HG03135 (cell line): ENCODE data around the gene OR52J3.

Experiments
- ATAC-seq: cut with Tn5 transposase; IDR thresholded peaks from one replicate; pipeline ENCODE4 v1.9.1; 2021; ENCODE audit warnings: mild to moderate bottlenecking, moderate library complexity; ENCODE audit not compliant: unreplicated experiment

The OR52J3 gene

GRCh38 chr11:5092821-5093585, 46.7 kb downstream of the OR52J3 start:
- ATAC-seq: no peak

- ATAC-seq: no peak
Observed at GRCh38 chr11:5096011-5096410, 49.7 kb downstream of the OR52J3 start.
